ENCODE data around the gene ANKRD31.
"Not testable (repeated sequence)": the region's sequence is repeated elsewhere in the genome, so short reads cannot be mapped to it uniquely, and the experiment has no call there.

The ANKRD31 gene

GRCh38 chr5:75169516-75169915 is 67.2 kb downstream of the ANKRD31 start:
- H3K27ac ChIP-seq, result no peak overlapping the region
- TF ChIP-seq ZFX (IDR thresholded peaks at IDR 0.05; ENCODE audit: borderline replicate concordance) (no peak), CTCF (IDR thresholded peaks at IDR 0.05) (no peak)

- H3K27ac ChIP-seq, result no peak overlapping the region
- TF ChIP-seq ZFX (IDR thresholded peaks at IDR 0.05; ENCODE audit: borderline replicate concordance) (no peak), CTCF (IDR thresholded peaks at IDR 0.05) (no peak)
Observed at GRCh38 chr5:75168026-75168735, 68.5 kb downstream of the ANKRD31 start.

GRCh38 chr5:75167345-75167744 is 69.3 kb downstream of the ANKRD31 start:
- TF ChIP-seq CTCF (IDR thresholded peaks at IDR 0.05) (no peak), ZFX (IDR thresholded peaks at IDR 0.05; ENCODE audit: borderline replicate concordance) (no peak)
- H3K27ac ChIP-seq, result no peak overlapping the region

- H3K27ac ChIP-seq, result not testable (repeated sequence)
Observed at GRCh38 chr5:75161508-75161907, 75.2 kb downstream of the ANKRD31 start.

GRCh38 chr5:75156585-75156984 is 80.1 kb downstream of the ANKRD31 start:
- TF ChIP-seq CTCF (IDR thresholded peaks at IDR 0.05), result no peak
- TF ChIP-seq ZFX (IDR thresholded peaks at IDR 0.05; ENCODE audit: borderline replicate concordance), result no peak
- H3K27ac ChIP-seq, result no peak overlapping the region

GRCh38 chr5:75152860-75153259 is 83.8 kb downstream of the ANKRD31 start:
- TF ChIP-seq CTCF (IDR thresholded peaks at IDR 0.05) (no peak), ZFX (IDR thresholded peaks at IDR 0.05; ENCODE audit: borderline replicate concordance) (no peak)
- H3K27ac ChIP-seq, result no peak overlapping the region

- no peak overlapping the region for H3K27ac ChIP-seq
- TF ChIP-seq ZFX (IDR thresholded peaks at IDR 0.05; ENCODE audit: borderline replicate concordance), result no peak
Observed at GRCh38 chr5:75148051-75148450, 88.6 kb downstream of the ANKRD31 start.

- TF ChIP-seq CTCF (IDR thresholded peaks at IDR 0.05), result no peak
- no peak for TF ChIP-seq ZFX (IDR thresholded peaks at IDR 0.05; ENCODE audit: borderline replicate concordance)
- no peak overlapping the region for H3K27ac ChIP-seq
Observed at GRCh38 chr5:75142566-75143136, 94.0 kb downstream of the ANKRD31 start.
